CD4-positive, alpha-beta T cell treated with Interleukin-4 for 1 hour (primary cell): ENCODE measurements around the gene IL21R.
"Not testable (repeated sequence)": the region's sequence is repeated elsewhere in the genome, so short reads cannot be mapped to it uniquely, and the experiment has no call there.

Experiments
- DNase-seq, 2 donors: peaks; one replicate each; pipeline ENCODE4 v3.0.0-alpha.2; 2020 to 2022

Gene IL21R

GRCh38 chr16:27428026-27428785 is 26.2 kb downstream of the IL21R start:
- DNase-seq: peak in 1 of 2 donors; percentile 11

- DNase-seq: no peak
Measured at GRCh38 chr16:27429330-27429871, 27.4 kb downstream of the IL21R start.

- DNase-seq: peak in 1 of 2 donors; percentile 9
Measured at GRCh38 chr16:27429981-27430441, 28.0 kb downstream of the IL21R start.

- DNase-seq: peak in 1 of 2 donors; percentile 11
Measured at GRCh38 chr16:27430512-27430911, 28.5 kb downstream of the IL21R start.

- peak in 1 of 2 donors; percentile 7 for DNase-seq
Measured at GRCh38 chr16:27430923-27431484, 29.0 kb downstream of the IL21R start.

- peak in 1 of 2 donors; percentile 7 for DNase-seq
Measured at GRCh38 chr16:27431773-27432532, 30.0 kb downstream of the IL21R start.

- peak in 1 of 2 donors; percentile 3 for DNase-seq
Measured at GRCh38 chr16:27432558-27432957, 30.6 kb downstream of the IL21R start.

GRCh38 chr16:27433191-27433590 is 31.2 kb downstream of the IL21R start:
- not testable (repeated sequence) for DNase-seq

- DNase-seq: no peak
Measured at GRCh38 chr16:27433636-27434035, 31.7 kb downstream of the IL21R start.

- peak in 1 of 2 donors; percentile 3 for DNase-seq
Measured at GRCh38 chr16:27434141-27435051, 32.4 kb downstream of the IL21R start.

- DNase-seq: peak in 1 of 2 donors; percentile 8
Measured at GRCh38 chr16:27435146-27435545, 33.2 kb downstream of the IL21R start.

- peak in 1 of 2 donors; percentile 9 for DNase-seq
Measured at GRCh38 chr16:27436065-27436464, 34.1 kb downstream of the IL21R start.

- peak in 1 of 2 donors; percentile 2 for DNase-seq
Measured at GRCh38 chr16:27436921-27437650, 35.1 kb downstream of the IL21R start.

GRCh38 chr16:27437946-27438345 is 36.0 kb downstream of the IL21R start:
- DNase-seq: no peak

GRCh38 chr16:27439271-27440018 is 37.5 kb downstream of the IL21R start:
- DNase-seq: no peak

GRCh38 chr16:27441276-27441675 is 39.3 kb downstream of the IL21R start:
- DNase-seq: no peak

GRCh38 chr16:27441998-27442397 is 40.0 kb downstream of the IL21R start:
- no peak for DNase-seq

GRCh38 chr16:27444015-27444414 is 42.0 kb downstream of the IL21R start:
- DNase-seq: no peak

- DNase-seq: no peak
Measured at GRCh38 chr16:27444470-27444869, 42.5 kb downstream of the IL21R start.

- DNase-seq: no peak
Measured at GRCh38 chr16:27445502-27446175, 43.7 kb downstream of the IL21R start.
